HG03135 (cell line): Measurements from ENCODE around the gene NXPH4.

ENCODE experiments used
- ATAC-seq: cut with Tn5 transposase; IDR thresholded peaks from one replicate; pipeline ENCODE4 v1.9.1; 2021; ENCODE audit warnings: mild to moderate bottlenecking, moderate library complexity; ENCODE audit not compliant: unreplicated experiment

The NXPH4 gene

GRCh38 chr12:57230381-57231155 is 14.0 kb downstream of the NXPH4 start:
- ATAC-seq: no peak

GRCh38 chr12:57231276-57232021 is 14.9 kb downstream of the NXPH4 start:
- no peak for ATAC-seq

DNA sequence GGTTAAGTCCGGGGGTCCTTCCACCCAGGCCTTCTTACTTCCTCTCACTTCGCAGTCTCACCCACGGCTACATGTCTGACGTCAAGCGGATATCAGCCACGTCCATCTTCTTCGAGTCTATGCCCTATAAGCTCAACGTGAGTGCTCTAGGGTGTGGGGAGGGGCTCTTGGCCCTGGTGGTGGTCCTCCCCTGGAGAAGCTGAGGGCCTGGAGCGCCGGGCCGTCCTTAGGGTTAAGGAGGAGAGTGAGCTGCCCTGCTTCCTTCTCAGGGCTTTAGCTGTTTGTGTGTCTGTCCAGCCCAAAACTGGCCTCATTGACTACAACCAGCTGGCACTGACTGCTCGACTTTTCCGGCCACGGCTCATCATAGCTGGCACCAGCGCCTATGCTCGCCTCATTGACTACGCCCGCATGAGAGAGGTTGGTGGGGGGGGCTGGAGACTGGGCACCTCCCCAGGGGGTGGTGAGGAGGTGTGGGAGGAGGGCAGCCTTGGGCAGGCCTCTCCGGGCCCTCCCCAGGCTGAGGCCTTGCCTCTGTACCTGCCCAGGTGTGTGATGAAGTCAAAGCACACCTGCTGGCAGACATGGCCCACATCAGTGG is 15.7 kb downstream of the NXPH4 start:
- no peak for ATAC-seq

GRCh38 chr12:57233357-57234232 is 17.0 kb downstream of the NXPH4 start:
- no peak for ATAC-seq

- ATAC-seq: no peak
Measured at GRCh38 chr12:57234233-57234570, 17.6 kb downstream of the NXPH4 start.

DNA sequence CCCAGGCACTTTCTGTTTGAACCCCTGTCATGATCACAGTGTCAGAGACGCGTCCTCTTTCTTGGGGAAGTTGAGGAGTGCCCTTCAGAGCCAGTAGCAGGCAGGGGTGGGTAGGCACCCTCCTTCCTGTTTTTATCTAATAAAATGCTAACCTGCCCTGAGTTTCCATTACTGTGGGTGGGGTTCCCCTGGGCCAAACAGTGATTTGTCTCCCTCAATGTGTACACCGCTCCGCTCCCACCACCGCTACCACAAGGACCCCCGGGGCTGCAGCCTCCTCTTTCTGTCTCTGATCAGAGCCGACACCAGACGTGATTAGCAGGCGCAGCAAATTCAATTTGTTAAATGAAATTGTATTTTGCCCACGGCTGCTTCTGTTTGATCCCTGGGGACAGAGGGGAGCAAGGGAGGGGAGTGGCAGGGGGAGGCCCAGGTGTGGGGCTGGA is 18.0 kb downstream of the NXPH4 start:
- ATAC-seq: no peak

DNA sequence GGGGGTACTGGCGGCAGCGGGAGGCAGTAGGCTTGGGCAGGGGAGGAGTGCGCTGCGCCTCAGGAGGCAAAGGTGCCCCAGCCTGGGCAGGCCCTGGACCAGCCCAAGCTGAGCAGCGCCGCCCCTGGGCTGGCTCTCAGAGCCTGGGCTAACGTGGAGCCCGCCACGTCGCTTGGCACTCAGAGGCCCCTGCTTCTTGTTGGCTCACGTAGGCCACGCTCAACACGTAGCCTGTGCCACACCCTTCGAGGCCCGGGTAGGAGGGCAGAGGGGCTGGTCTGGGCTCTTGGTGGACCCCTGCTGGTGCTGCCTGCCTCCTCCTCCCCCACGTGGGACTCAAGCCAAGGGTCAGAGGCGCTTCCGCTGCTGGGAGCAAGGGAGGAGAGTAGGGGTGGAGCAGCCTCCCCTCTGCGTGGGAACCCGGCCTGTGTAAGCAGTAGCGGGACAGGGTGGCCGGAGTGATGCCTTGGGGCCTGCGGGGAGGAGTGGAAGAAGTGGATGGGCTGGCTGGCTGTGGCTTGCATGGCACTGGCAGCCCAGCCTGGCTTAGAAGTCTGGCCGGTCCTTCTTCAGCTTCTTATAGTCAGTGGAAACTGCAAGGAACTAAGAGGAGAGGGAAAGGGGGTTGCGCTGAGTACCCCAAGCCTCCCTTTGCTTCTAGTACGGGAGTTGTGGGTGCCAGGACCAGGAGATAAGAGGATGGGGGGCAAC is 18.6 kb downstream of the NXPH4 start:
- ATAC-seq: no peak

DNA sequence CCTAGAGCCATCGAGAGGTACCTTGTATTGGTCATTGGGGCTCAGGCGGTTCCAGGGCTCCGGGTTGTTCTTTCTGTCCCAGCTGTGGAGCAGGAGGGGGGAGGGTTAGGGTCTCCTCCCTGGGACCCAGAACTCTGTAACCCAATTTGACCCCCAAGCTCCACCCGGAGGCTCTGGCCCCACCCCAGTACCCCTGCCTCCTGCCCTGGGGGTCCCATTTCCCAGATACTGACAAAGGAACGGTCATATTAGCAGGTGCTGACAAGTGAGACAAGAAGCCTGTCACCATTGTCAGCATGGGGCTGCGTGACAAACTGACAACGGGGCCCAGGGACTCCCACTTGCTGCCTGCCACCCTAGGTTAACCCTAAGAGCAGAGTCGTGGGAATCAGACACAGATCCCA is 19.1 kb downstream of the NXPH4 start:
- no peak for ATAC-seq

DNA sequence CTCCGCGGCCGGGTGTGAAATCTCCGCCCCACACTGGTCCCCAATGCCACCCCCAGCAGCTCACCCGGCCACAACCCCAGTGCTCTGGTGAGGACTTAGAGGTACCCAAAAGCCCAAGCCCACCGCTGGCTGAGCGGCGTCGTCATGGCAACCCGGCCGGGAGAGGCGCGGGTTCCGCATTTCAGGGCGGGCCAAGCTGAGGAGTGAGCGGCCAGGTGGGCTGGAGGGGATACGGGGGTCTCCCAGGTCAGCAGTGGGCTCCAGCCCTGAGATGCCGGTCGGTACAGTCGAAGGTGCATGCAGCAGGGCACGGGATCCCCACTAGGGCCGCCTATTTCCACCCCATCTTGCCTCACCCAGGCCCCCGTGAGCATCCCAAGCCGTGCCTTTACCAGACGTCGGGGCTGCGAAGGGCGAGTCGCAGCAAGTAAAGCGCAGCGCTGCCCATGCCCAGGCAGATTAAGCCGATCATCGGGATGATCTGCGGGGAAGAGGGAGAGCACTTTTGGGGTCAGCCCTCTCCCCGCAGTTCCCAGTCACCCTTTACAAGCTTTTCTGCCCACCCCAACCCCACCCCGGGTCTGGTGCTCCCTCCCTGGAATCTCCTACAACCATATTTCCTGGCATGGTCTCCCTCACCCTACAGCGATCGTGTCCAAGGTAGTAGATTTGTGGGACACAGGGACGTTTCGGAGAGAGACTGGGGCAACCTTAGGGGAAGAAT is 19.8 kb downstream of the NXPH4 start:
- no peak for ATAC-seq

DNA sequence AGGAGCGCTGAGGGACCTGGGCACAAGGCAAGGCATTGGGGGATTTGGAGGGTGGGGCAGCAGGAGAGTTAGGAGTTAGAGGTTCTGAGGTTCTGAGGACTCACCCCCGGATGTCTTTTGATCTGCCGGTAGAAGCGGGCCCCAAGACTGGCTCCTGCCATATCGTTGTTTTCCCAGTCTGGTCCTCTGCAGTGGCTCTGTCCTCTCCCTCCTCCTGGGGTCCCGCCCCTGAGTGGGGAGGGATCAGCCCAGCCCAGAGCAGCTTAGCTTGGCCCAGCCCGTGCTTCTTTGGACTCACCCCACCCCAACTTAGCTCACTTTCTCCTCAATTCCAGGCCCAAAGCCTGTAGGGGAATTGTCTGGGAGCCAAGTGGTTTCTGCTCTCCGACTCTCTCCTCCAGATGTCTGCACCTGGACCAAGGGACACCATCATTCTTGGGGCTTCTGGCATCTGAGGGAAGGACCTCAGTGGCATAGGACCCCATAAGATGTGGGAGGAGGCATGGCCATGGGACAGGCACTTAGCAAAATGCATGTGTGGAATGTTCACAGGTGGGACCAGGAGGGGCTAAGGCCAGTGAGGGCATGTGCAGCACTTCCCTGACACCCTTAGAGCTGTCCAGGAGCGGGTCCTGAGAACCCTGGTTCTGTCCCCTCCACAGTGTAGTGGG is 20.5 kb downstream of the NXPH4 start:
- ATAC-seq: no peak

- no peak for ATAC-seq
Measured at GRCh38 chr12:57237596-57237931, 21.0 kb downstream of the NXPH4 start.

DNA sequence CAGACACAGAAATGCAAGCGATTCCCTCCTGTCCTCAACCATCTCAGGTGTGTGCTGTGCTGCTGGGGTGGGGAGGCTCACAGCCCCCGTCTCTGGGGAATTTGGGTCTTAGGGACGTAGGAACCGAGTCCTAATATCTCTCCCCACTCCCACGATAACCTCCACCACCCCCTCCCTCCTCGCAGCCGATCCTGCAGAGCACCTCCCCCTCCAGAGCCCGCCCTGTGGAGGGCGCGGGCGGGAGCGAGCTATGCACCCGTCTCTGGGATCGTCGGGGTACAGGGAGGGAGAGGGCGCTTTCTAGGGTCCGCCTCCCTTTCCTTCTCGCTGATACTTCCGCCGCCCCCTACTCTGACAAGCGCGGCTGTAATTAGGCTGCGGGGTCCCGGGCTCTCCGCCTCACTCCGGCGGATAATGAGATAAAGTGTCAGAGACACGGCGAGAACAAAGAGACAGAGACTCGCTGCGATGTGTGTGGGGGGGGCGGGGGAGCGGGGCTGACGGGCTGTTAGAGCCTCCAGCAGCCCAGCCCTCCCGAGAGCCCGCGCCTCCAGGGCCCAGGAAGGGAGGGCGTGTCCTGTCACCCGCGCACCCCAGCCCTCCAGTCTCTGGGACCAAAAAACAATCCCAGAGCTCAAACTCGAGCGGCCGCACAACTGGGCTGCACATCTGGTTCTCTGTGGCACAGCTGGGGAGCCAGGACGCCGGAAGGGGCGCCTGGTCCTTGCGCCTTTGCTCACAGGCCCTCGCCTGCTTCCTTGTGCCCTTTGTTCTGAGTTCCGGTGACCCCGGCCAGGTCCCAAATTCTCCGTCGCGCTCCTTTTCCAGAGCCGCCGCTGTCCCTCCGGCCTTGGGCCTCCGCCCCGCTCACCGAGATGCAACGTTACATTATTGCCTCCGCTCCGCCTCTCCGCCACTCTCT is 21.6 kb downstream of the NXPH4 start:
- ATAC-seq: no peak

GRCh38 chr12:57238854-57239554 is 22.4 kb downstream of the NXPH4 start:
- peak; percentile 49 for ATAC-seq

DNA sequence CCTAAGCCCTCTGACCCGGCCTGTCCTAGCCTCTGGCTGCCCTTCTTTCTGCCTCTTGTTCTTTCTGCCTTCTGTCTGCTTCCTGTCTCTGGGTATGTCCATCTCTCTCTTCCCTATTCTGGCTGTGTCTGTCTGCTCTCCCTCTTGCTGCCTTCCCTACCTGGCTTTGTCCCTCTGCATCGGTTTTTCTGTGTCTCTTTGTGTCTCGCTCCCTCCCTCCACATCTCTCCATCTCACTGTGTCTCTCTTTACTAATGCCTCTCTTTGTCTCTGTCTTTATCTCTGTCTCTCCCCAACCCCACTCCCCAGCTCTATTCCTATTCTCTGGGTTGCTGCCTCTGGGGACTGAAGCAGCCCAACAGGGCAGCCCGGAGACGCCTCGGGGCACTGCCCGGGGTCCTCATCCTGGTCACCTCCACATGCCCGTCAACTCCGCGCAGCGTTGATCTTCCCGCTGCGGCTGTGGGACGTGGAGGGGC is 23.0 kb downstream of the NXPH4 start:
- no peak for ATAC-seq

DNA sequence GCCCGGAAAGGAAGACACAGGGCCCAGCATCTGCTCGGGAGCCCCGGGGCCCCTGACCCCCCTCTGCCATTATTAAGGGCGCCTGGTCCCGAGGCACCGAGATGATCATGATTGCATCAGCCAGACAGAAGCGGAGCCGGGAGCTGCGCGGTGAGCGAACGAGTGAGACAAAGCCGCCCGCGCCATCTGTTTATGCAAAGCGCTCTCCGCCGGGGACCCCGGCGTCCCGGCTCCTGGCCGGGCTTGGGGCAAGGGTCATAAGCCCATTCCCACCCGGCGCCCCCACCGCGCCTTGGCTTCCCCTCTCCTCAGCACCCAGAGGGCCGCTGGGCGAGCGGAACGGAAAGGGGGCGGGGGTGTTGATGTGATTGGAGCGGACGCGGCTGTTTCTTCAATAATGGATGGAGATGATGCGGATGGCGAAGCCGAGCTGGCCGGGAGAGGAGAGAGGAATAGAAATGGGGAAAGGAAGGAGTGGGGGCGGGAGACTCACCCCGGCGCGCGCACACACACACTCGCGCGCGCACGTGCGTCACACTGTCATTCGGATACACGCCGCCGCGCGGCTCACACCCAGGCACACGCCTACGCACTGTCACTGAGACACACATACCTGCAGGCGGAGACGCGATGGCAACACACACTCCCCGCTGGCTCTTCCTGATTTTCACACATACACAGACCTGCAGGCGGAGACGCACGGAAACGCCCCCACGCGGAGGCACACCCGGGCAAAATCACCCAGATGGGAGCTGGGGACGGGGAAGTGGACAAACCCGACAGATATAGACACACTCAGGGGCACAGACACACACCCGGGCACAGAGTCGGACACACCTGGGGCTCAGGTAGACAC is 23.7 kb downstream of the NXPH4 start:
- no peak for ATAC-seq

GRCh38 chr12:57240926-57241401 is 24.4 kb downstream of the NXPH4 start:
- ATAC-seq: no peak
